VCaP (cell line): Measurements from ENCODE around the gene KRT84.

Experiments used
- H3K27ac ChIP-seq: fragments of 450-650 bp; 2 replicates; pipeline ENCODE4 v1.5.1; 2017
- CTCF ChIP-seq: fragments of 450-650 bp; conservative IDR thresholded peaks from 2 replicates; pipeline ENCODE4 v1.5.1; 2017; ENCODE audit warnings: mild to moderate bottlenecking, moderate library complexity

Gene KRT84

GRCh38 chr12:52407918-52408317 is 22.5 kb upstream of the KRT84 start:
- no peak for TF ChIP-seq CTCF
- H3K27ac ChIP-seq: no peak overlapping the region

GRCh38 chr12:52405922-52406385 is 20.5 kb upstream of the KRT84 start, which contains the start of gene KRT82:
Gene KRT82, minus strand, starts transcription at chr12:52406335. Its CDS starts 58 bp downstream, at chr12:52406277.
- TF ChIP-seq CTCF: no peak
- H3K27ac ChIP-seq: no peak within 1 kb of the TSS

GRCh38 chr12:52404951-52405350 is 19.5 kb upstream of the KRT84 start:
- no peak for TF ChIP-seq CTCF

GRCh38 chr12:52403561-52403960 is 18.1 kb upstream of the KRT84 start:
- H3K27ac ChIP-seq: no peak overlapping the region
- TF ChIP-seq CTCF: no peak

More at GRCh38 chr12:52404951-52405350, 19.5 kb upstream of the KRT84 start:
- H3K27ac ChIP-seq: no peak overlapping the region

- no peak overlapping the region for H3K27ac ChIP-seq
- TF ChIP-seq CTCF: no peak
Observed at GRCh38 chr12:52402873-52403540, 17.6 kb upstream of the KRT84 start.

- H3K27ac ChIP-seq: no peak overlapping the region
- no peak for TF ChIP-seq CTCF
Observed at GRCh38 chr12:52402377-52402776, 16.9 kb upstream of the KRT84 start.

- TF ChIP-seq CTCF: no peak
- H3K27ac ChIP-seq: no peak overlapping the region
Observed at GRCh38 chr12:52401926-52402325, 16.5 kb upstream of the KRT84 start.
